ENCODE results near the gene P3H3.

DNA sequence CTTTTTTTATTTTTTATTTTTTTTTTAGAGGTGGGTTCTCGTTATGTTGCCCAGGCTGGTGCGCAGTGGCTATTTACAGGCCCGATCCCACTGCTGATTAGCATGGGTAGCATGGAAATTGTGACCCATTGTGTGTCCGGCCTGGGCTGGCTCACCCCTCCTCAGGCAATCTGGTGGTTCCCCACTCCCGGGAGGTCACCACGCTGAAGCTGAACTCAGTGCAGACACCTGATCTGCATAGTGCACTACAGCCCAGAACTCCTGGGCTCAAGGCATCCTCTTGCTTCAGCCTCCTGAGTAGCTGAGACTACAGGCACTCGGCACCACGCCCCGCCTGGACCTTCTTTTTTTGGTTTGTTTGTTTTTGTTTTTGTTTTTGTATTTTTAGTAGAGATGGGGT, 44.4 kb upstream of the P3H3 start:
- no peak for TF ChIP-seq POLR2A (IDR thresholded peaks at IDR 0.05; ENCODE audit: low read length)
- no peak for TF ChIP-seq GATA1 (IDR thresholded peaks at IDR 0.05; ENCODE audit: low read depth, low read length)
